ENCODE data around the gene PDK1. TPM values are rescaled to one million over a fixed set of nuclear protein-coding genes. Genes with fewer than 3 reads are reported as not detected.

PDK1 gene
- total RNA-seq, 2 donors from 2014 or later, result 8.0 to 17.5 TPM

- Histone ChIP-seq H3K27ac (no peak overlapping the region), H3K9me3 (peaks cover 0 to 7% (median 0%) of the 10 kb centered on the region in 3 donors), H3K4me3 (no peak overlapping the region), H3K4me1 (no peaks in the 10 kb centered on the region), H3K27me3 (no peaks in the 10 kb centered on the region), H3K36me3 (replicated peaks in 1 of 2; ENCODE audit: insufficient read depth in 1 of 2, low read depth in 2 of 2) (no peaks in the 10 kb centered on the region)
- WGBS, 2 donors, result 68 to 76% methylated on average over 2 of the region's 2 CpGs
- intact Hi-C loops (cut with DNase I), result no loop called here
- no peak for ATAC-seq
- TF ChIP-seq CTCF (IDR thresholded peaks at IDR 0.05) (no peak), POLR2A (IDR thresholded peaks at IDR 0.05) (no peak)
- no peak for DNase-seq
Observed at GRCh38 chr2:172572981-172573380, 17.1 kb downstream of the PDK1 start.

DNA sequence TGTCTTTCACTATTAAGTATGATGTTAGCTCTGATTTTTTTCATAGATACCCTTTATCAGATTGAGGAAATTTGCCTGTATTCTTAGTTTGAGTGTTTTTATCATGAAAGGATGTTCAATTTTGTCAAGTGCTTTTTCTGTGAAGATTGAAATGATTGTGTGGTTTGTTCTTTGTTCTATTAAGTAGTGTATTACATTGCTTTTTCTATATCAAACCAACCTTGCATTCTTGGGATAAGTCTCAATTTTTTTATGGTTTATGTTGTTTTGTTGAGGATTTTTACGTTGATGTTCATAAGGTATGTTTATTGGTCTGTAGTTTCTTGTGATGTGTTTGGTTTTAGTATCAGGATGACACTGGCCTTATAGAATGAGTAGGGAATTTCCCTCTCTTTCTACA lies 19.1 kb downstream of the PDK1 start:
- Histone ChIP-seq H3K9me3 (peaks cover 0 to 7% (median 0%) of the 10 kb centered on the region in 3 donors), H3K36me3 (replicated peaks in 1 of 2; ENCODE audit: insufficient read depth in 1 of 2, low read depth in 2 of 2) (no peaks in the 10 kb centered on the region), H3K4me1 (no peaks in the 10 kb centered on the region), H3K27ac (no peak overlapping the region), H3K4me3 (no peak overlapping the region), H3K27me3 (no peaks in the 10 kb centered on the region)
- 96 to 100% methylated on average over 1 of the region's 1 CpG for whole genome bisulfite sequencing, 2 donors
- TF ChIP-seq CTCF (IDR thresholded peaks at IDR 0.05), result no peak
- no peak for TF ChIP-seq POLR2A (IDR thresholded peaks at IDR 0.05)
- ATAC-seq, result no peak
- intact Hi-C loops (cut with DNase I), result no loop called here
- no peak for DNase-seq

- H3K36me3 ChIP-seq (replicated peaks in 1 of 2; ENCODE audit: insufficient read depth in 1 of 2, low read depth in 2 of 2), result no peaks in the 10 kb centered on the region
Observed at GRCh38 chr2:172578054-172578453, 22.2 kb downstream of the PDK1 start.

DNA sequence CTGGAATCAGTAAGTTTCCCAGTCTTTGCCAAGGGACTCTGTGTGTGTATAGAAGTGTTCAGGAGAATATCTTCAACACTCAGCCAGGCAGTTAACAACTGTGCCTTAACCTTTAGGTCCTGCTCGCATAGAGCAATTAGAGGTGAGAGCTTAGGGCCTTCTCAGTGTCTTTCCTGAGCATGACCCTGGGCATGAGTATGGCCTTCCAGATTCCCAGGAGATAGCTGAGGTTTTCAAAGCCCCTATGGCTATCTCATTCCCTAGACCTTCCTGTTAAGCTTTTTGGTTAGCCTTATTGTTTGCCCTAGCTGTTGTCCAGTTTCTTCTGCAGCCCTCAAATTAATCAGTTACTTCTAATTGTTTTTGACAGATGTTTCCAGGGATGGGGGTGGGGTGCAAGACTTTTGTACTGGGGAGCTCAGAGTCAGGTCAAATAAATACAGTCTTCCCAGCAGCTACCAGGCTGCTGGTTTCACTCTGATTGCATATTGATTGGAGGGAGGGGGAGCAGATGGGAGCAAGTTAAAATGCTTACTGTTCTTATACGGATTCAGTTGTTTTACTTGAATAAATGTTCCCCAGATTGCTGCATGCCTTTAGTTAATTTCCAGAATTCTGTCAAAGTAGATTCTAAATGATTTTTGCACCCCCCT lies 23.1 kb downstream of the PDK1 start:
- intact Hi-C loops (cut with DNase I), result no loop called here
- Histone ChIP-seq H3K4me1 (no peaks in the 10 kb centered on the region), H3K27me3 (no peaks in the 10 kb centered on the region), H3K27ac (no peak overlapping the region), H3K4me3 (no peak overlapping the region), H3K36me3 (replicated peaks in 1 of 2; ENCODE audit: insufficient read depth in 1 of 2, low read depth in 2 of 2) (no peaks in the 10 kb centered on the region), H3K9me3 (peaks cover 0 to 3% (median 0%) of the 10 kb centered on the region in 3 donors)
- DNase-seq, result no peak
- TF ChIP-seq CTCF (IDR thresholded peaks at IDR 0.05), result no peak
- TF ChIP-seq POLR2A (IDR thresholded peaks at IDR 0.05), result no peak
- ATAC-seq, result no peak
- WGBS, 2 donors, result 87 to 88% methylated on average over 2 of the region's 2 CpGs

More at GRCh38 chr2:172578054-172578453, 22.2 kb downstream of the PDK1 start:
- ATAC-seq, result no peak
- Histone ChIP-seq H3K27me3 (no peaks in the 10 kb centered on the region), H3K9me3 (peaks cover 0 to 7% (median 0%) of the 10 kb centered on the region in 3 donors), H3K4me3 (no peak overlapping the region), H3K4me1 (no peaks in the 10 kb centered on the region), H3K27ac (no peak overlapping the region)
- WGBS, 2 donors, result 94 to 97% methylated on average over 1 of the region's 1 CpG
- intact Hi-C loops (cut with DNase I), result no loop called here
- TF ChIP-seq CTCF (IDR thresholded peaks at IDR 0.05), result no peak
- TF ChIP-seq POLR2A (IDR thresholded peaks at IDR 0.05), result no peak
- no peak for DNase-seq

- Histone ChIP-seq H3K4me3 (no peak overlapping the region), H3K27ac (no peak overlapping the region), H3K4me1 (no peaks in the 10 kb centered on the region), H3K9me3 (no peaks in the 10 kb centered on the region), H3K36me3 (replicated peaks in 1 of 2; ENCODE audit: insufficient read depth in 1 of 2, low read depth in 2 of 2) (no peaks in the 10 kb centered on the region), H3K27me3 (no peaks in the 10 kb centered on the region)
- DNase-seq, result no peak
- TF ChIP-seq POLR2A (IDR thresholded peaks at IDR 0.05) (no peak), CTCF (IDR thresholded peaks at IDR 0.05) (no peak)
- intact Hi-C loops (cut with DNase I), result no loop called here
- ATAC-seq, result no peak
Observed at GRCh38 chr2:172580544-172580943, 24.7 kb downstream of the PDK1 start.
